ENCODE data around the gene SPIN1. TPM values are rescaled to one million over a fixed set of nuclear protein-coding genes. Genes with fewer than 3 reads are reported as not detected.
"Not testable (repeated sequence)": the region's sequence is repeated elsewhere in the genome, so short reads cannot be mapped to it uniquely, and the experiment has no call there.

Gene SPIN1
- 47.6 and 58.4 TPM in 2 replicates for total RNA-seq (2014; rRNA removed; shearing (Covaris generic))
- polyA plus RNA-seq (2014; cell fraction: nucleus; rRNA removed), result 54.9 and 55.0 TPM in 2 replicates

DNA sequence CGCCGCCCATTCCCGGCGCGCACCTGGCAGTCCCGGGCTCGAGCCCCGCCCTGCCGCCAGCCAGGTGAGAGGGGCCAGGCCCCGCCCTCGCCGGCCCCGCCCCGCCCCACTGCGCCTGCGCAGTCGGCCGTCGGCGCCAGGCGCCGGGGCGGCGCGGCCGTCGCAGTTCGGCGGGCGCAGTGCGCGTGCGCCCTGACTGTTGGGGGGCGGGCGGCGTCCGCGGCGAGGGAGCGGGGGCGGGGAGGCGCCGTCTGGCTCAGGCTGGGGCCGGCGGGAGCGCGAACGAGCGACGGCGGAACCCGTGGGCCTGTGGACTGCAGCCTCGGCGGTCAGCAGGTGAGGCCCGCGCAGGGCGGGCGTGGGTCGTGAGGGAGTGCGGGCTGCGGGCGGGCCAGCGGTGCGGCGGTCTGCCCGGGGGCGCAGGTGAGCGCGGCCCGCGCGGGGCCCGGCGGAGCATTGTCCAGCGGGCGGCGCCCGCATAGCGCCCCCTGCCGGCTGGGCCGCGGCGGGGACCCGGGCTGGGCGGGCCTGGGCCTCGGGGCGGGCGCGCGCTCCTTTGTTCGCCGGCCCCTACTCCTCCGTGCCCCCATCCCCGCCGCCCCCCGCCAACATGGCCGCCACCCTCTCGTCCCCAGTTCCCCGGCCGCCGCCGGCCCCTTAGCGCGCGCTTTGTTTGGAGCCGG is at the start of gene SPIN1:
Gene SPIN1 (plus strand): TSS at position 242 of the 683 bp plus-strand sequence. CDS start 38,096 bp downstream, outside the sequence.
- peak; percentile 79 for DNase-seq (ENCODE audit: extremely low read depth, low read depth)

DNA sequence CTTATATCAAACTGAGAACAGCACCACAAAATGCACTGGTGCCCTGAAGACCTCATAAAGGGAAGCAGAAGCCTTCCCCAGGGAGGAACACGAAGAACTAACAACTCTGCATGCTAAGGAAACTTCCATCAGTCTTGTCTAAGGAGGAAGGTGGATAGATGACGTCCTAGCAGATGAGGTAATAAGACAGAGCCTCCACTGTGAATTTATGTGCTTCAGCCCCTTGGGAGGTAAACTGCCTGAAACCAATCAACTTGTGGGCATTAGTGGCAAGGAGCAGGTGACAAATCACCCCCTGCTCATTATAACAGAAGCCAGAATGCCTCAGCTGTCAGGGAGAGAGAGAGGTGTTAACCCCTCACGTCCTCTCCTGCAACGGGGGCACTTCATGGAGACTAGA is 48.9 kb upstream of the SPIN1 start:
- no peak for DNase-seq (ENCODE audit: extremely low read depth, low read depth)

DNA sequence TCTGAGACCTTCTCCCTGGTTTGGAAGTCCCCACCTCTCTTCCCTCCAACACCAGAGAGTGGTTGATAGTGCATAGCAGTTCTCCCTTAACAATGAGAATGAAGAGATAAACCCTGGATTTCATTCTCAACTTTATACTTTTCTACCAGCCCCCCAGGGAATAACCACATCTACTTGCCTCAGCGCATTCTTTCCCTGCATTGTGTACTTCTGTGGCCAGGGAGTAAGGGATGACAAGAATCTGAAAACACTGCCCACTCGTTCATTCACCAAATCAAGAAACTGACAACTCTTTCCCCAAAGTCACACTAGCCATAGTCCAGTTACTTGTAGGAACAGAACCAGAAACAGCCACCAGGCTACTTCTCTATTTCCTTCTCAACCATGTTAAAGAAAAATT is 46.0 kb upstream of the SPIN1 start:
- DNase-seq (ENCODE audit: extremely low read depth, low read depth), result no peak

DNA sequence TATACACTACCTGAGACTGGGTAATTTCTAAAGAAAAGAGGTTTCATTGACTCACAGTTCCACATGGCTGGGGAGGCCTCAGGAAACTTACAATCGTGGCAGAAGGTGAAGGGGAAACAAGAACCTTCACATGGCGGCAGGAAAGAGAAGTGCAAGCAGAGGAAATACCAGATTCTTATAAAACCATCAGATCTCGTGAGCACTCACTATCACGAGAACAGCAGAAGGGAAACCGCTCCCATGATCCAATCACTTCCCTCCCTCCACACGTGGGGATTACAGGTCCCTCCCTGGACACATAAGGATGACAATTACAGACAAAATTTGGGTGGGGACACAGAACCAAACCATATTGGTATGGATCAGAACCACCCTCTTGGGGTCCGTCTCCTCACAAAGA is 44.2 kb upstream of the SPIN1 start:
- DNase-seq (ENCODE audit: extremely low read depth, low read depth), result no peak

DNA sequence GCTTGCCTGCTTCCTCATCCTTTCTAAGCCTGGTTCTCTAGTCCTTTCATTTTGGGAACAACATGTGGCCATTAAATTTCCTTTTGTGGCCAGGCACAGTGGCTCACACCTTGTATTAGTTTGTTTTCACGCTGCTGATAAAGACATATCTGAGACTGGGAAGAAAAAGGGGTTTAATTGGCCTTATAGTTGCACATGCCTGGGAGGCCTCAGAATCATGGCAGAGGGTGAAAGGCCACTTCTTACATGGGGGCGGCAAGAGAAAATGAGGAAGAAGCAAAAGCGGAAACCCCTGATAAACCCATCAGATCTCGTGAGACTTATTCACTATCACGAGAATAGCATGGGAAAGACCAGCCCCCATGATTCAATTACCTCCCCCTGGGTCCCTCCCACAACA is 37.9 kb upstream of the SPIN1 start:
- not testable (repeated sequence) for DNase-seq (ENCODE audit: extremely low read depth, low read depth)

DNA sequence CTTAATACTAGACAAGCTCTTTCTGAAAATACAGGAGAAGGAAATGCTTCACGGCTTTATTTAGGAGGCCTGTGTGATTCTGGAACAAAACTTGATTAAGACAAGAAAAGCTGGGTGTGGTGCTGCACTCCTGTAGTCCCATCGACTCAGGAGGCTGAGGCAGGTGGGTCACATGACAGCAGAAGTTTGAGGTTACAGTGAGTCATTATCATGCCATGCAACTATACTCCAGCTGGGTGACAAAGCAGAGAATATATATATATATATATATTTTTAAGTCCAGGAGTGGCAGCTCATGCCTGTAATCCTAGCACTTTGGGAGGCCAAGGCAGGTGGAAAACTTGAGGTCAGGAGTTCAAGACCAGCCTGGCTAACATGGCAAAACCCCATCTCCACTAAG is 33.1 kb upstream of the SPIN1 start:
- DNase-seq (ENCODE audit: extremely low read depth, low read depth), result no peak

DNA sequence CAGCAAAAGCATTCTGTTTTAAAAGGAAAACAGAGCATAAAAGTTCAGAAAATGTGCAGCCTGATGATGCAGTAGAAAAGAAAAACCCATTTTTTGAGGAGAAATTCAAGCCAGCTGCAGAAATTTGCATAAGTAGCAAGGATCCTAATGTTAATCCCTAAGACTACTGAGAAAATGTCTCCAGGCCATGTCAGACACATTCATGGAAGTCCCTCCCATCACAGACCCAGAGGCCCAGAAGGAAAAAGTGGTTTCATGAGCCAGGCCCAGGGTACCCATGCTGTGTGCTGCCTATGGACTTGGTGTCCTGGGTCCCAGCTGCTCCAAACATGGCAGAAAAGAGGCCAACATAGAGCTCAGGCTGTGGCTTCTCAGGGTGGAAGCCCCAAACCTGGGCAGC is 31.0 kb upstream of the SPIN1 start:
- DNase-seq (ENCODE audit: extremely low read depth, low read depth), result not testable (repeated sequence)

DNA sequence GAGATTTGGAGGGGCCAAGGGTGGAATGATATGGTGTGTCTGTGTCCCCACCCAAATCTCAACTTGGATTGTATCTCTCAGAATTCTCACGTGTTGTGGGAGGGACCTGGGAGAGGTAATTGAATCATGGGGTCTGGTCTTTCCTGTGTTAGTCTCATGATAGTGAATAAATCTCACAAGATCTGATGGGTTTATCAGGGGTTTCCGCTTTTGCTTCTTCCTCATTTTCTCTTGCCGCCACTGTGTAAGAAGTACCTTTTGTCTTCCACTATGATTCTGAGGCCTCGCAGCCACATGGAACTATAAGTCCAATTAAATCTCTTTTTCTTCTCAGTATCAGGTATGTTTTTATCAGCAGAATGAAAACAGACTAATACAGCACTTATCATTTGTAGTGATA is 29.5 kb upstream of the SPIN1 start:
- no peak for DNase-seq (ENCODE audit: extremely low read depth, low read depth)

DNA sequence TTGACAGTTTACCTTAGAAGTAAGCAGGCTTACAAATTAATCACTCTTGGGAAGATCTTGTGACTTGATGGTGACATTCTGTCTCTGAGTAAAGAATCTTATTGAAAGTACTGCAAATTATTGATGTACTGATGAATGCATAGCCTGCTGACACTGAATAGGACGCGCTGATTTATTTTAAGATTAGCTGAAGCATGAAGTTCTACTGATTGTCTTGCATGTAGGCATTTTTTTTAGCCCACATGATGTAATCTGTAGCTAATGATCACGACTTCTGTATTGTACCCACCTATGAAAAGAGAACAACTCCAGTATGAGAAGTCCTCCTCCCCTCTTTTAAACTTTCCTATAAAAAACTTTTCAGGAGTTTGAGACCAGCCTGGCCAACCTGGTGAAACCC is 28.3 kb upstream of the SPIN1 start:
- no peak for DNase-seq (ENCODE audit: extremely low read depth, low read depth)

DNA sequence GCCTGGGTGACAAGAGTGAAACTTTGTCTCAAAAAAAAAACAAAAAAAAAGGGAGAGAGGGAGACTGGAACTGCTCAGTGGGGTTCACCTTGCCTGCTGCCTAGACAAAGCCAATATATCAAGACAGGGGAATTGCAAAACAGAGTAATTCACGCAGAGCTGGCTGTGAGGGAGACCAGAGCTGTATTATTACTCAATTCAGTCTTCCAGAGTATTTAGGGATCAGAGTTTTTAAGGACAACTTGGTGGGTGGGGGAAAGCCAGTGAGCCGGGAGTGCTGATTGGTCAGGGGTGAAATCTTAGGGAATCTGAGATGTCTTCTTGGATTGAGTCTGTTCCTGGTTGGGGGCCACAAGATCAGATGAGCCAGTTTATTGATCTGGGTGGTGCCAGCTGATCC is 25.6 kb upstream of the SPIN1 start:
- no peak for DNase-seq (ENCODE audit: extremely low read depth, low read depth)

DNA sequence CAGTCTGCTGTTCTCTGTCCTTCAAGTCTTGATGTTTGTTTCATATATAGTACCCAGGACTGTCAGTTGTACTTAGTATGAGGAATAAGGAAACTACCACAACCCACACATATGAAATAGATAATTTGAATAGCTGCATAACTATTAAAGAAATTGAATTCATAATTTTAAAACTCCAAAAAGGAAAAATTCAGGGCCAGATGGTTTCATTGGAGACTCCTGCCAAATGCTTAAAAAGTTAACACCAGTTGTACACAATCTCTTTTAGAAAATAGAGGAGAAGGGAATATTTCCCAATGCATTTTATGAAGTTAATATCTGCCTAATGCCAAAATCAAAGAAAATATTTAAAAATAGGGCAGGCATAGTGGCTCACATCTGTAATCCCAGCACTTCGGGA is 24.6 kb upstream of the SPIN1 start:
- DNase-seq (ENCODE audit: extremely low read depth, low read depth), result no peak

DNA sequence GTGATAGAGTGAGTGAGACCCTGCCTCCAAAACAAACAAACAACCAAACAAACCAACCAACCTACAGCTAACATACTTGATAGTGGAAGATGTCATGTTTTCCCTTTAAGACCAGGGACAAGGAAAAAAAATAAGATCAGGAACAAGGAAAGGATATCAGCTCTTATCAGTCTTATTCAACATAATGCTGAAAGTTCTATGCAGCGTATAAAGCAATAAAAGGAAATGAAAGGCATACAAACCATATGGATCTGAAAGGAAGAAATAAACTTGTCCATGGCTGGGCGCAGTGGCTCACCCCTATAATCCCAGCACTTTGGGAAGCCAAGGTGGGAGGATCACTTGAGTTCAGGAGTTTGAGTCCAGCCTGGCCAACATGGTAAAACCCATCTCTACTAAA is 23.5 kb upstream of the SPIN1 start:
- DNase-seq (ENCODE audit: extremely low read depth, low read depth), result no peak

DNA sequence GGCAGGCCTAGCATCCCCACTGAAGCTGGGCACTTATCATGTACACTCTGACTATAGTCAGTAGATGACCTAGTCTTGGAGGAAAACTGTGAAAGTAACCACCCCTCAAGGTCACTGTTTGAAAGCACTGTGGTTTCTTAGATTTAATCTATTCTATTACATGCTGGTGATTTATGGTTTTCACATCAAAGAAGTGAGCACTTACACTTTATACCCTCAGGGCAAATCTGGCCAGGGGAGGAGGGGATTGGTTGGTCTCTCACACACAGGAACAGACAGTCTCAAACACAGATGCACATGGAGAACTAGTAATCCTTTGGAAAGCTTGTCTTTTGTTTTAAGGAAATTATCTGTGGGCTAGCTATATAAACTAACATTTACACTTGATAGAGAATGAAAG is 17.9 kb upstream of the SPIN1 start:
- DNase-seq (ENCODE audit: extremely low read depth, low read depth), result no peak

DNA sequence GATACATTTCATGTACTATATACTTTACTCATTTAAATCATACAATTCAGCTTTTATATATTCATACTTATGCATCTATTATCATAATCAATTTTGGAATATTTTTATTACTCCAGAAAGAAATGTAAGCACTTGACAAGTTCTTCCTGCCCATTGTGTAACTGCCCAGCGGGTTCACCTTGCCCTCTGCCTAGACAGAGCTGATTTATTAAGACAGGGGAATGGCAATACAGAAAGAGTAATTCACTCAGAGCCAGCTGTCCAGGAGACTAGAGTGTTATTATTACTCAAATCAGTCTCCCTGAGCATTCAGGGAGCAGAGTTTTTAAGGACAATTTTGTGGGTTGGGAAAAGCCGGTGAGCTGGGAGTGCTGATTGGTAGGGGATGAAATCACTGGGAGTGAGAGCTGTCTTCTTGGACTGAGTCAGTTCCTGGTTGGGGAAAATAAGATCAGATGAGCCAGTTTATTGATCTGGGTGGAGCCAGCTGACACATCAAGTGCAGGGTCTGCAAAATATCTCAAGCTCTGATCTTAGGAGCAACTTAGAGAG is 16.1 kb upstream of the SPIN1 start:
- DNase-seq (ENCODE audit: extremely low read depth, low read depth), result no peak

DNA sequence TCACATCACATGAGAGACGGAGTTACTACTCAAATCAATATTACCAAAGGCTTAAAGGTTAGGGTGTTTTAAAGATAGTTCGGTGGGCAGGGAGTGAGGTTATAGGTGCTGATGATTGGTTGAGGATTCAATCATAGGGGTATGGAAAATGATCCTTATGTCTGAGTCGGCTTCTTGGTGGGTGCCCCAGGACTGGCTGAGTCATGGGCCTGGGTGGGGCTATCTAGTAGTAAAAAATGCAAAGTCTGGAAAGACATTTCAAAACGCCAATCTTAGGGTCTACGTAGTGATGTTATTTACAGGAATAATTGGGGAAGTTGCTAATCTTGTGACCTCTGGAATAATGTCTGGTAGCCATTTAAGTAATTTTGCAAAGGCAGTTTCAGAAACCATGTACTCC is 15.2 kb upstream of the SPIN1 start:
- no peak for DNase-seq (ENCODE audit: extremely low read depth, low read depth)

DNA sequence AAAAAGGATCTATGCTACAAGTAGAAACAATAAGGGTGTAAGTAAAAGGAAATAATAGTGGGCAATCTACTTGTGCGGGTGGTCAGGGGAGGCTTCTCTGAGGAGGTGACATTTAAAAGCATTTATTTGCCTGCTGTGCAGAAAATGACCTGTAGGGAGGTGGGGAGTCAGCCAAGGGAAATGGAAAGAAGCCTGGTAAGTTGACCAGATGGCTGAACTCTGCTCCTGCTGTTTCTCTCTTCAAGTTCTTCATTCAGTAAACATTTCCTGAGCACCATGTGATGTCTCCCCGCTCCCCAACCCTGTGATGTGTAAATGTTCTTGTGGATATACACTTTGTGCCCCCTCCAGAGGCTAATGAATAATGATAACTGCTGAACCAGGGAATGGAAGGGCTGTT is 9.9 kb upstream of the SPIN1 start:
- no peak for DNase-seq (ENCODE audit: extremely low read depth, low read depth)

DNA sequence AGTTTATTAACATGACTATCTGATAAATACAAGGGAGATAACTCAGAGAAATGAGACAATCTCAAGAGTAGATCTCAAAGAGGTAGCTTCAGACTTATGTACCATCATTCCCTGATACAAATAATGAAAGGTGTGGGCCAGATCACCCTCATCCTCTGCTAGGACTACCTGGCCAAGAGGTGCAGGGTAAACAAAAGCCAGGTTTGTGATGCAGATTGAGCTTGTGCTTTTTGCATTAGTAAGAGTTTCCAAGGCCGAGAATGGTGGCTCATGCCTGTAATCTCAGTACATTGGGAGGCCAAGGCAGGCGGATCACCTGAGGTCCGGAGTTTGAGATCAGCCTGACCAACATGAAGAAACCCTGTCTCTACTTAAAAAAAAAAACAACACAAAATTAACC is 8.9 kb upstream of the SPIN1 start:
- DNase-seq (ENCODE audit: extremely low read depth, low read depth), result no peak

DNA sequence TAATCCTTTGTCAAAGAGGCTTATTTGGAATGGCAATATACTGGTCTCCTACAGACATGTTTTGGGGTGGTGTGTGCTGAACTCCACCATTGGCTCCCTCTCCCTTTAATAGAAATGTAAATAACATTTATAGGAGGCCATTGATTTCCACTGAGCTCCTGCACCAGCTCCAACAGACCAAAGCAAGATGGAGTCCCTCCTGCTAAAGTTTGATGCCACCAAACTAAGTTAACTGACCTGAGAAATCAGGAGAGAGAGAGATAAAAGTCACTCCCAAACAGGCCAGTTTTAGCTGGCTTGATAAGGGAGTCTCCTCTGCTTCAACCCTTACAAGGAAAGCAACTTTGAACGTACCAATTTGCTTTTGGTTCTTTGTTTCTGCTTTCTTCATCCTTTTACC is 8.1 kb upstream of the SPIN1 start:
- DNase-seq (ENCODE audit: extremely low read depth, low read depth), result no peak

DNA sequence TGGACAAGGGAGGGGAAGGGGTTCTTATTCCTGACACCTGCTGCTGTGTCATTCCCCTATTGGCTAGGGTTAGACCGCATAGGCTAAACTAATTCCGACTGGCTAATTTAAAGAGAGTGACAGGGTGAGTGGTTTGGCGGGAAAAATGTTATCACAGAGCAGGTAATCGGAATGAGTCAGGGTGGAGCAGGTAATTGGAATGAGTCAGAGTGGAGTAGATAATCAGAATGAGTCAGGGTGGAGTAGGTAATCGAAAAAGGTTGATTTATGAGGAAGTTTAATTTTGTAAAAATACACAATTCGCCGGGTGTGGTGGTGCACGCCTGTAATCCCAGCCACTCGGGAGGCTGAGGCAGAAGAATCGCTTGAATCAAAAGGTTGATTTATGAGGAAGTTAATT is 6.9 kb upstream of the SPIN1 start:
- DNase-seq (ENCODE audit: extremely low read depth, low read depth), result not testable (repeated sequence)

DNA sequence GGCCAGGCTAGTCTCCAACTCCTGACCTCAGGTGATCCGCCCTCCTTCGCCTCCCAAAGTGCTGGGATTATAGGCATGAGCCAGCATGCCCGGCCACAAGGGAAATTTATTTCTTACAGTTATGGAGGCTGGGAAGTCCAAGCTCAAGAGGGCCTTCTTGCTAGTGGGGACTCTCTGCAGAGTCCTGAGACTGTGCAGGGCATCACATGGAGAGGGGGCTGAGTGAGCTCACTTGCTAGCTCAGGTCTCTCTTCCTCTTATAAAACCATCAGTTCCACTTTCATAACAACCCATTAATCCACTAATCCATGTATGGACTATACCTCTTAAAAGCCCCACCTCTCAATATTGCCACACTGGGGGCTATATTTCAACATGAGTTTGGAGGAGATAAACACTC is 5.1 kb upstream of the SPIN1 start:
- no peak for DNase-seq (ENCODE audit: extremely low read depth, low read depth)

DNA sequence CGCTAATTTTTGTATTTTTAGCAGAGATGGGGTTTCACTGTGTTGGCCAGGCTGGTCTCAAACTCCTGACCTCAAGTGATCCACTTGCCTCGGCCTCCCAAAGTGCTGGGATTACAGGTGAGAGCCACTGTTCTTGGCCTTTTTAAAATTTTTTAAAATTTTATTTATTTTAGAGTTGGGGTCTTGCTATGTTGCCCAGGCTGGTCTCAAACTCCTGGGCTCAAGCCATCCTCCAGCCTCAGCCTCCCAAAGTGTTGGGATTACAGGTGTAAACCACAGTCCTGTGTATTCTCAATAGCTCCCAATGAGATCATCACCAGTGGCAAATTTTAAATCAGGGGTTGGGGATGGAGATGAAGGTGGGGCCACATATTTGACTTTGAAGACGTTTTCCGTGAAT is 2.1 kb upstream of the SPIN1 start:
- not testable (repeated sequence) for DNase-seq (ENCODE audit: extremely low read depth, low read depth)

DNA sequence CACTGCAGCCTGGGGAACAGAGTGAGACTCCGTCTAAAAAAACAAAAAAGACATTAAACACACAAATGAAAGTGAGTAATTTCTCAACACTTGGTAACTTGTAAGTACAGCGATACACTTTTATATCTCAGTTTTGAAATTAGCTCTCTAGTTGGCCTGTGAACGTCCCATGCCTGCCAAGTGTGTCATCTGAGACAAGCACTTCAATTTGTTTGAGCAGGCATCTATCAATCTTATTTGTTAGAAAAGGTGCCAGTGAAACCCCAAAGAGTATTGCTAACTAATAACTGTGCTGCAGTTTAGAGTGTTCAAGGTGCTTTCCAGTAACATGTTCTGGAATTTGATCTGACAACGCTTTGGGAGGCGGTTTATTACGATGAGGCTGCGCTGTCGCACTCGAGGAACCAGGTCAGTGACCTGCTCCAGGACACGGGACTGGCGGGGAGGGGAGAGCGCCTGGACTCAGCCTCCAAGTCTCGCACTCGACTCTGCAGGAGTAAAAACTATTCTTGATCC is 1.1 kb upstream of the SPIN1 start:
- DNase-seq (ENCODE audit: extremely low read depth, low read depth), result no peak

Measured in NCI-H460 (cell line).